Measurements from ENCODE around the gene SLK. TPM values are rescaled to one million over a fixed set of nuclear protein-coding genes. Genes with fewer than 3 reads are reported as not detected.
A peak's percentile ranks its signal among the peaks of the same experiment; 100 is the strongest.

The SLK gene
- total RNA-seq, 2 experiments from 2014 or later, result 19.4 to 19.9 TPM

- POLR2A ChIA-PET, result interaction anchor here (0.6 to 1.2 kb wide), 2 partner anchors 10 to 63 kb away, joined by 3 to 4 read pairs; no protein-coding TSS in a partner anchor
- peaks cover 18% of the 10 kb centered on the region for H3K4me1 ChIP-seq (ENCODE audit: insufficient read depth, low read length, poor library complexity, severe bottlenecking)
- no TSS peak for BruUV-seq (replicated peaks)
Measured at GRCh38 chr10:103979530-103979929, 12.6 kb downstream of the SLK start.

DNA sequence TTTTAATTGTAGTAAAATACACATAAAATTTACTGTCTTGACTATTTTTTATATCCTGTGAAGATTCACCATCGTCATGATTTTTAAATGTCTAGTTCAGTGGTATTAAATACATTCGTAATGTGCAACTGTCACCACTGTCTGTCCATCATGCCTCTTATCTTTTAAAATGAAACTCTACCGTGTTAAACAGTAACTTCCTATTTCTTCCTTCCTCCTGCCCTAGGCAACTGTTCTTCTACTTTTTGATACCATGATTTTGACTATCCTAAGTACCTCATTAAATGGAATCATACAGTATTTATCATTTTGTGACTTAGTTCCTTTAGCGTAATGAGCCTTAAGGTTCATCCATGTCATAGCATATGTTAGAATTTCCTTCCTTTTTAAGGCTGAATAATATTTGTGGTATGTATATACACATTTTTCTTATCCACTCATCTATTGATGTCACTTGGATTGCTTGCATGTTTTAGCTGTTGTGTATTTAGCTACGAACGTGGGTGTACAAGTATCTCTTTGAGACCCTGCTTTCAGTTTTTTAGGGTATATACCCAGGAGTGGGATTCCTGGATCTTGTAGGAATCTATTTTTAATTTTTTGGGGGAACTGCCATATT lies 13.5 kb downstream of the SLK start:
- Histone ChIP-seq H2AFZ (ENCODE audit: low read length) (no peak overlapping the region), H3K9me3 (ENCODE audit: low read length) (no peaks in the 10 kb centered on the region), H3K27ac (ENCODE audit: low read depth, low read length, poor library complexity, severe bottlenecking) (no peak overlapping the region), H3K79me2 (ENCODE audit: insufficient read depth, low read depth, low read length) (peaks cover 39% of the 10 kb centered on the region), H3K9me2 (ENCODE audit: insufficient read depth, low read length) (no peaks in the 10 kb centered on the region), H3K36me3 (ENCODE audit: insufficient read depth, low read length) (no peaks in the 10 kb centered on the region), H3K4me3 (ENCODE audit: low read depth, low read length, poor library complexity, severe bottlenecking) (no peak overlapping the region), H4K20me1 (ENCODE audit: insufficient read depth, low read length) (no peaks in the 10 kb centered on the region; the same call in 1 of the 2 replicates), H3K4me2 (ENCODE audit: low read length) (no peak overlapping the region), H3K4me1 (ENCODE audit: insufficient read depth, low read length, poor library complexity, severe bottlenecking) (peaks cover 18% of the 10 kb centered on the region)
- DNase-seq (ENCODE audit: low spot score), result no peak
- CTCF ChIA-PET (ENCODE audit: unreplicated experiment), result no interaction called here
- POLR2A ChIA-PET, result interaction anchor here (1.2 kb wide), 1 partner anchor 10 kb away, joined by 3 read pairs; no protein-coding TSS in a partner anchor
- BruUV-seq (replicated peaks), result no TSS peak
- no peak for TF ChIP-seq CTCF (conservative IDR thresholded peaks at IDR 0.05; ENCODE audit: low read length)
- TF ChIP-seq EZH2phosphoT487 (IDR thresholded peaks at IDR 0.05; ENCODE audit: borderline replicate concordance, low read depth, low read length), result no peak
- intact Hi-C loops (cut with micrococcal nuclease; ENCODE audit: unreplicated experiment), result no loop called here

More at GRCh38 chr10:103979530-103979929, 12.6 kb downstream of the SLK start:
- H2AFZ ChIP-seq (ENCODE audit: low read length), result no peak overlapping the region
- no peak overlapping the region for H3K27ac ChIP-seq (ENCODE audit: low read depth, low read length, poor library complexity, severe bottlenecking)
- no peak for DNase-seq (ENCODE audit: low spot score)
- CTCF ChIA-PET (ENCODE audit: unreplicated experiment), result no interaction called here
- H3K4me3 ChIP-seq (ENCODE audit: low read depth, low read length, poor library complexity, severe bottlenecking), result no peak overlapping the region
- peaks cover 39% of the 10 kb centered on the region for H3K79me2 ChIP-seq (ENCODE audit: insufficient read depth, low read depth, low read length)
- H3K36me3 ChIP-seq (ENCODE audit: insufficient read depth, low read length), result no peaks in the 10 kb centered on the region
- H3K9me2 ChIP-seq (ENCODE audit: insufficient read depth, low read length), result no peaks in the 10 kb centered on the region
- no peaks in the 10 kb centered on the region; the same call in 1 of the 2 replicates for H4K20me1 ChIP-seq (ENCODE audit: insufficient read depth, low read length)
- H3K4me2 ChIP-seq (ENCODE audit: low read length), result no peak overlapping the region
- intact Hi-C loops (cut with micrococcal nuclease; ENCODE audit: unreplicated experiment), result no loop called here
- TF ChIP-seq CTCF (conservative IDR thresholded peaks at IDR 0.05; ENCODE audit: low read length) (no peak), EZH2phosphoT487 (IDR thresholded peaks at IDR 0.05; ENCODE audit: borderline replicate concordance, low read depth, low read length) (no peak)
- H3K9me3 ChIP-seq (ENCODE audit: low read length), result no peaks in the 10 kb centered on the region

DNA sequence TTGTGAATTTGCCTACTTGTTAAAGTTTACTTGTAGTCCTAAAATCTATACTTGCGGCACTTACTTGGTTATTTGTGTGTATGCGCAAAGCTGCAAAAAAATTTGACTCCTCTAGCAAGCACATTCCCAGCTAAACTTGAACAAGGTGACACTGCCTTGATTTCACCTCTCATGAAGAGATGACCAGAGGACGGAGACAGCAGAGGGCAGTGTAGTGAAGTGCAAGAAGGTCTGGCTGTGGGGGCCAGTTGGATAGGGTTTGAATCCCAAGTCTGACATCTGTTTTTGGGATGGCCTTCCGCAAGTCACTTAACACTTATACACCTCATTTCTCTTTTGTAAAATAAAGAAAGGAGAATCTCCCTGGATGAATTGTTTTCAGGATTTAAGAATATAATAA lies 15.7 kb downstream of the SLK start:
- no peak overlapping the region for H2AFZ ChIP-seq (ENCODE audit: low read length)
- ChIA-PET POLR2A (interaction anchor here (0.5 to 1.1 kb wide), 5 partner anchors 19 to 369 kb away, joined by 3 to 10 read pairs (median 3); no protein-coding TSS in a partner anchor), CTCF (ENCODE audit: unreplicated experiment) (interaction anchor here (0.6 to 1.2 kb wide), 3 partner anchors 13 to 311 kb away, joined by 3 read pairs; no protein-coding TSS in a partner anchor)
- H3K79me2 ChIP-seq (ENCODE audit: insufficient read depth, low read depth, low read length), result peaks cover 31% of the 10 kb centered on the region
- TF ChIP-seq CTCF (conservative IDR thresholded peaks at IDR 0.05; ENCODE audit: low read length) (peak; percentile 73), EZH2phosphoT487 (IDR thresholded peaks at IDR 0.05; ENCODE audit: borderline replicate concordance, low read depth, low read length) (no peak)
- intact Hi-C loops (cut with micrococcal nuclease; ENCODE audit: unreplicated experiment), result loop anchor here (2.0 kb wide), 2 partner anchors 16 to 140 kb away; partner anchors contain the start of genes SFR1 and SLK
- H3K9me2 ChIP-seq (ENCODE audit: insufficient read depth, low read length), result no peaks in the 10 kb centered on the region
- peak; percentile 14 for DNase-seq (ENCODE audit: low spot score)
- H3K4me3 ChIP-seq (ENCODE audit: low read depth, low read length, poor library complexity, severe bottlenecking), result peak overlapping the region; percentile 44
- no TSS peak for BruUV-seq (replicated peaks)
- H3K27ac ChIP-seq (ENCODE audit: low read depth, low read length, poor library complexity, severe bottlenecking), result peak overlapping the region; percentile 56
- H3K4me2 ChIP-seq (ENCODE audit: low read length), result peak overlapping the region; percentile 79
- peaks cover 18% of the 10 kb centered on the region for H3K4me1 ChIP-seq (ENCODE audit: insufficient read depth, low read length, poor library complexity, severe bottlenecking)
- no peaks in the 10 kb centered on the region for H3K9me3 ChIP-seq (ENCODE audit: low read length)
- no peaks in the 10 kb centered on the region for H3K36me3 ChIP-seq (ENCODE audit: insufficient read depth, low read length)
- no peaks in the 10 kb centered on the region for H4K20me1 ChIP-seq (ENCODE audit: insufficient read depth, low read length)
